Gastrocnemius medialis (tissue), 4 donors: Measurements from ENCODE around the gene SKP1.

Experiments used
- CTCF ChIP-seq, 5 experiments: fragments of 450-650 bp in 3 of 5; fragments of 200-600 bp in 2 of 5; sonication (generic) in 2 of 5; IDR thresholded peaks in 4 of 5; conservative IDR thresholded peaks in 1 of 5; 1 replicate in 4 of 5; 2 replicates in 1 of 5; pipeline ENCODE4 v1.5.1; 2016 to 2019; ENCODE audit warnings: antibody characterized with exemption in 5 of 5, mild to moderate bottlenecking in 3 of 5, moderate library complexity in 3 of 5
- POLR2A ChIP-seq, 2 donors: fragments of 450-650 bp; IDR thresholded peaks; one replicate each; pipeline ENCODE4 v1.6.1; 2017; ENCODE audit warnings: antibody characterized with exemption in 2 of 2, mild to moderate bottlenecking in 2 of 2, moderate library complexity in 2 of 2

DNA sequence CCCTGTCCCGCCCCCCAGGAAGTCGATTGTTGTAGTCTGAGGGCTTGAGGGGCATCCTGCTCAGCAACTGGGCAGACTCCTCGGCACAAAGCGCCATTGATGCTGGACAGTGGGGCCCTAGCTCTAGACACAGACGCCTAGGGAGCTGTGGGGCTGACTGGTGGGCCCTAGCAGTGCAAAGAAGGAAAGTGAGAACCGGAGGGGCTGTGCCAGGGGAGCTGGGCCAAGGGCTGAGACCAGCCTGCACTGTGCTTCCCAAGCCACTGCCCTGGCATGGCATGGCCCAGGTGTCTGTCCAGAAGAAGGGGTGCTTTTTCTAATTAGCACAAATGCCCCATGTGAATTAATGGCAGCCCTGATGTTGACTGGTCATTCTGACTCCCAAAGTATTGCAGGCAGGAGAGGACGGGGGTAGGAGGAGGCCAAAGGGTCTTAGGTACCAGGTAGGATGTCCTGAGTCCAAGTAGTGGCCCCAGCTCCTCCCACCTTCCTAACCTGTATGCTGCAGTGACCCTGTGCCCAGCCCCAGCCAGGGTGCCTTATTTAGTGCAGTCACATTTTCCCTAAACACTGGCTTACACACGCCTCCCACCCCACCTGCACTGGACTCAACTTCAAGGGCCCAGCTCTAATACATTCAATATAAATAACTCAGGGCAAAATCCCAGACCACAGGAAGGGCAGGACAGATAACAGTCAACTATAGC is 46.4 kb downstream of the SKP1 start:
- TF ChIP-seq CTCF (IDR thresholded peaks at IDR 0.05 in 4 of 5, conservative IDR thresholded peaks at IDR 0.05 in 1 of 5) (no peak), POLR2A (IDR thresholded peaks at IDR 0.05) (no peak)
